ENCODE data around the gene ARMC9. TPM values are rescaled to one million over a fixed set of nuclear protein-coding genes. Genes with fewer than 3 reads are reported as not detected.
A peak's percentile ranks its signal among the peaks of the same experiment; 100 is the strongest.

The ARMC9 gene
- total RNA-seq, 1 donor from 2014 or later: 43.1 TPM

DNA sequence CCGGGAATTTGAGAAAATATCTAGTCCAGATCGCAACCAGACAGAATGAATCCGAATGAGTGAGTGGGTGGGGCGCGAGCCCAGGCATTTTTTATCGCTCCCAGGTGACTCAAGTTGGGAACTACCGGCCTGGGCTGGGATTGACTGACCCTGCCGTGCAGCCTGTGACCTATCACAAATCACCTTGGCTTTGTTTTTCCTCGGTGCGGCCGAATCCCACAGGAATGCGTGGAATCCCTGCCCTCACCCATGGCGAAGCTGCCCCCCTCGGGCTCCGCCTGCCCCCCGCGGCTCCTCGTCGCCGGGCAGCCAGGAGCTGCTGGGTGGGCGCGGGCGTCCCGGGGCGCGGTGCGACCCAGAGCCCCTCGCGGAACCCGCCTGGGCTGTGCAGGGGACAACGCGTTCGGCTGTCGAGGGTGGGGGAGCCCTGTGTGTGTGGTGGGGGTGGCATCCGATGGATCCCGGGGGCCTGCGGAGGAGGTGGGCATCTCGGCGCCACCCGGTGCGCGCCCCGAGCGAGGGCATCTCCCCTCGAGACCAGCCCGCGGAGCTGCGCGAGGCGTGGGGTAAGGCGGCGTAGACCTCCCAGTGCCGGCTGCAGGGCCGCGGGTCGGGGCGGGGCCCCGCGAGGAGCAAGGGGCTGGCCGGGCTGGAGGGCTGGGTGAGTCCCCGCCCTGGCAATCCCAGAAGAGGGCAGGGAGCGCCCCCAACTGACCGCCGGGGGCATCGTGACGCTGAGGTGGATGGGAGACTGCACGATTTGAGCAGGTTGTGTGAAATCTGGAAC lies 213.6 kb downstream of the ARMC9 start:
- Histone ChIP-seq H3K4me3 (peak overlapping the region; percentile 63), H3K36me3 (no peaks in the 10 kb centered on the region), H3K27me3 (ENCODE audit: low read depth) (peaks cover 12% of the 10 kb centered on the region), H3K9me3 (peaks cover 4% of the 10 kb centered on the region), H3K4me1 (peaks cover 13% of the 10 kb centered on the region), H3K27ac (peak overlapping the region; percentile 62)
- intact Hi-C loops (cut with DNase I): no loop called here
- DNase-seq (peak; percentile 88), ATAC-seq (peak; percentile 99)
- TF ChIP-seq, protein P1, sequence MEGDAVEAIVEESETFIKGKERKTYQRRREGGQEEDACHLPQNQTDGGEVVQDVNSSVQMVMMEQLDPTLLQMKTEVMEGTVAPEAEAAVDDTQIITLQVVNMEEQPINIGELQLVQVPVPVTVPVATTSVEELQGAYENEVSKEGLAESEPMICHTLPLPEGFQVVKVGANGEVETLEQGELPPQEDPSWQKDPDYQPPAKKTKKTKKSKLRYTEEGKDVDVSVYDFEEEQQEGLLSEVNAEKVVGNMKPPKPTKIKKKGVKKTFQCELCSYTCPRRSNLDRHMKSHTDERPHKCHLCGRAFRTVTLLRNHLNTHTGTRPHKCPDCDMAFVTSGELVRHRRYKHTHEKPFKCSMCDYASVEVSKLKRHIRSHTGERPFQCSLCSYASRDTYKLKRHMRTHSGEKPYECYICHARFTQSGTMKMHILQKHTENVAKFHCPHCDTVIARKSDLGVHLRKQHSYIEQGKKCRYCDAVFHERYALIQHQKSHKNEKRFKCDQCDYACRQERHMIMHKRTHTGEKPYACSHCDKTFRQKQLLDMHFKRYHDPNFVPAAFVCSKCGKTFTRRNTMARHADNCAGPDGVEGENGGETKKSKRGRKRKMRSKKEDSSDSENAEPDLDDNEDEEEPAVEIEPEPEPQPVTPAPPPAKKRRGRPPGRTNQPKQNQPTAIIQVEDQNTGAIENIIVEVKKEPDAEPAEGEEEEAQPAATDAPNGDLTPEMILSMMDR (IDR thresholded peaks at IDR 0.05): peak; percentile 91

DNA sequence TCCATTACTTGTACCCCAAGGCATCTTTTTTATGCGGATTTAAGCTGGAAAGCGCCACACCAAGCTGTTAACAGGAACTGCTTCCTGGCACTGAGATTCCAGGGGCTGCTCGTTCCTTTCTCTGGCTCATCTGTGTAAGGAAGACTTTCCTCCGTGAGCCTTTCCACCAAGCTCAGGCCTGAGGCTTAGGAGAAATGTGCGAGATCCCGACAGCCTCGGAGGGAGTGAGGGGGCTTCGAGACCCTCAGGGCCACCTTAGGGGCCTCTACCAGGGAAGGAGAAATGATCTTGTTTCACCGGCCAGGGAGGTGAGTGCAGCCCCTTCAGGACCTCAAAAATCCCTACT lies 214.2 kb downstream of the ARMC9 start:
- H3K4me3 ChIP-seq: peak overlapping the region; percentile 63
- H3K9me3 ChIP-seq: peaks cover 4% of the 10 kb centered on the region
- no peaks in the 10 kb centered on the region for H3K36me3 ChIP-seq
- peaks cover 13% of the 10 kb centered on the region for H3K4me1 ChIP-seq
- intact Hi-C loops (cut with DNase I): no loop called here
- TF ChIP-seq, protein P1 (IDR thresholded peaks at IDR 0.05): peak; percentile 15
- no peak for DNase-seq
- no peak overlapping the region for H3K27ac ChIP-seq
- ATAC-seq: no peak
- H3K27me3 ChIP-seq (ENCODE audit: low read depth): peaks cover 12% of the 10 kb centered on the region

DNA sequence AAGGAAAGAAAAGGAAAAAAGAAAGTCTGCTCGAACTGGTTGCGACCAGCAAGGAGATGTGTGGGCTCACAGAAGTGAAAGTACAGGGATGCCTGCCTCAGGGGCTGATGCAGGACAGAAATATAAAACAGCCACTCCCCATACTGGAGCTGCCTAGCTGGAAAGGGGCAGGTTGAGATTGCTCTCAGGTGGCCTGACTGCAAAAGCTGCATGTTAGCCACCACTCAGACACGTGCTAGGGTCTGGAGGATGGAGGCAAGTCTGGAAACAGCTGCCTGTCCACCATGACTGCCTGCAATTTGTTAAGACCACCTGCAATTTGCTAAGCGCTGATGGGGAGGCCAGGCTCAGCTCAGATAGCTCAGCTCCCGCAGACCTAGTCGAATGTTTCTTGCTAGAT lies 215.0 kb downstream of the ARMC9 start:
- H3K27me3 ChIP-seq (ENCODE audit: low read depth): peaks cover 12% of the 10 kb centered on the region
- TF ChIP-seq, protein P1 (IDR thresholded peaks at IDR 0.05): no peak
- DNase-seq (no peak), ATAC-seq (no peak)
- peaks cover 4% of the 10 kb centered on the region for H3K9me3 ChIP-seq
- H3K27ac ChIP-seq: no peak overlapping the region
- intact Hi-C loops (cut with DNase I): no loop called here
- H3K4me3 ChIP-seq: no peak overlapping the region
- H3K36me3 ChIP-seq: no peaks in the 10 kb centered on the region
- peaks cover 13% of the 10 kb centered on the region for H3K4me1 ChIP-seq

DNA sequence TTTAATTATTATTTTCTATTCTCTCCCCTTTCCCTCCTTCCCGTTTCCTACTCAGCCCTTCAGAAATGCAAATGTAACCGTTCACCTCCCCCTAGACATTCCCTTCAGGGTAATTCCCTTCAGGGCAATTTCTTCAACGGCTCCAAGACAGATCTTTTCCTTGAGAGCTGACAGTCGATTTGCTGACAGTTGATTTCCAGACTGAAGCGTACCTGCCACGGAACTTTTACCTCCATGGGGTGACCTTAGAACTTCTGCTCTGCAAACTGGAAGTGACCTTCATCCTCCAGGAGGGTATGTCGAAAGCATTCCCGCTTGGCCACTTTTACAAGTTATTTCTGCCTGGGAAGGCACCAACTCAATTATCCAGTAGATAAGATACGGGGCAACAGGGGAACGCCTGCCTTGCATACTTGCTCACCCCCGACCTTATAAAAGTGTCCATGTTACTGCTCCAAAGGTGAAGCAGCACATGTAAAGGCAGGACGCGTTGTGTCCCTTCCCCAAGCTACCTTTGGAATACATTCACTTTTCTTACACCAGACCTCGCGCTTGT lies 215.6 kb downstream of the ARMC9 start:
- DNase-seq (no peak), ATAC-seq (no peak)
- Histone ChIP-seq H3K4me3 (no peak overlapping the region), H3K27me3 (ENCODE audit: low read depth) (peaks cover 15% of the 10 kb centered on the region), H3K4me1 (peaks cover 13% of the 10 kb centered on the region), H3K9me3 (peaks cover 4% of the 10 kb centered on the region), H3K36me3 (no peaks in the 10 kb centered on the region), H3K27ac (no peak overlapping the region)
- TF ChIP-seq, protein P1 (IDR thresholded peaks at IDR 0.05): no peak
- intact Hi-C loops (cut with DNase I): no loop called here

DNA sequence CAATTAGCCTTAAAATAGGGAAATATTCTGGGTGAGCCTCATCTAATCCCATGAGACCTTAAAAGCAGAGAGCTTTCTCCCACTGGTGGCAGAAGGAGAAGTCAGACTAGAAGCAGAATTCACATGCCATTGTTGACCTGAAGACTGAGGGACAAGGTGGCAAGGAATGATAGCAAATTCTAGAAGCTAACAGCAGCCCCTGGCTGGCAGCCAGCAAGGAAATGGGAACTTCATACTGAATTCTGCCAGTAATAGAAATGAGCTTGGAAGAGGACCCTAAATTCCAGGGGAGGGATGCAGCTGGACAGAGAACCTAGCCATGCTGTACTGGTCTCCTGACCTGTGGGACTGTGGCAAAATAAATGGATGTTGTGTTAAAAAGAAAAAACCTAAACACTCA lies 216.6 kb downstream of the ARMC9 start:
- TF ChIP-seq, protein P1 (IDR thresholded peaks at IDR 0.05): no peak
- Histone ChIP-seq H3K9me3 (peaks cover 4% of the 10 kb centered on the region), H3K27ac (no peak overlapping the region), H3K4me3 (no peak overlapping the region), H3K27me3 (ENCODE audit: low read depth) (peaks cover 15% of the 10 kb centered on the region), H3K36me3 (no peaks in the 10 kb centered on the region), H3K4me1 (peaks cover 13% of the 10 kb centered on the region)
- intact Hi-C loops (cut with DNase I): no loop called here
- ATAC-seq (no peak), DNase-seq (no peak)
